GM21528 (cell line): ENCODE measurements around the gene AKR7A2.
"Not testable (repeated sequence)": the region's sequence is repeated elsewhere in the genome, so short reads cannot be mapped to it uniquely, and the experiment has no call there.

Source experiments
- ATAC-seq: cut with Tn5 transposase; IDR thresholded peaks from one replicate; pipeline ENCODE4 v1.9.1; 2021; ENCODE audit warnings: mild to moderate bottlenecking, moderate library complexity; ENCODE audit not compliant: unreplicated experiment, low FRiP score

Gene AKR7A2

GRCh38 chr1:19308509-19308907 is 3.4 kb downstream of the AKR7A2 start:
- no peak for ATAC-seq

DNA sequence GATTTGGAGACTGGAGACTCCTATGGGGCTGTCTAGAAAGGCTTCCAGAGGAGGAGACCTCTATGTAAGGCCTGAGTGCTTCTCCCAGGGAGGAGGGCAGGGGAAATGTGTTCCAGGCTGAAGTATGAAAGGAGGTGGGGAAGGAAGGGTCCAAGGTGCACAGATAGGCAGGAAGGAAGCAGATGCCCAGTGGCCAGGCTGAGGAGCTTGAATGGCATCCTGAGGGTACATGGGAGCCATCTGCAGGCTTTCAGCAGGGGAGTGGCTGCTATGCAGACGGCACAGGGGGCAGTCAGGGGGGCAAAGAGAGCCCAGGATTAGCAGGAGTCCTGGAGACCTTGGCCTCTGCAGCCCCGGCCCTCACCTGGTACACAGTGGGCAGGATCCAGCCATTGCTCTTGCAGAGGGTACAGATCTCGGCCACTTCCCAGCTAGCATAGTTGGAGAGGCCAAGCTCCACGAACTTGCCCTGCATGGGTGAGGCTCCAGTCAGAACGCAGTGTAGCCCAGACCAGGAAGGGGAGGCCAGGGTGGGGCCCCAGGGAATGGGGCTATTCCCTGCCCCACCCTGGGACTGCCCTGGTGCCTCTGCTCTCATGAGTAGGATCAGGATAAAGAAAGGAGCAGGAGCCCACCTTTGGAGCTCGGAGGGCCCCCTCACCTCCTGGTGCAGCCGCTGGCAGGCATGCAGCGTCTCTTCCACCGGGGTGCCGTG is 4.0 kb downstream of the AKR7A2 start:
- no peak for ATAC-seq

DNA sequence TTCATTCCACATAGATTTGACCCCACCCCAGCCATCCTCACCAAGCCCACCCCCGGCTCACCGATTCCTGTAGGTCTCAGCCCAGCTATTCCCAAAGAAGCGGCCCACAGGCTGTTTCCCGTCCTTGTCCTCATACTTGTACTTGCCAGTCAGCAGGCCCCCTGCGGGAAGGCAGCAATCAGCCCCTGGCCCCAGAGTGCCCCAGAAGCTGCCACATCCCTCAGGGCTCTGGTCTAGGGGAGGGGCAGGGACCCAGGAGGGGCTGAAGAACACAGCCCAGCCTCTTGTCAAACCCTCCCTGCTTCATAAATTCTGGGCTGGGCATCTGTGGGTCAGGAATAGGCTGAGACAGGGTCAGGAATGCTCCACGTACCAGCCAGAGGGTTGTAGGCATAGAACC is 5.0 kb downstream of the AKR7A2 start:
- ATAC-seq = no peak

DNA sequence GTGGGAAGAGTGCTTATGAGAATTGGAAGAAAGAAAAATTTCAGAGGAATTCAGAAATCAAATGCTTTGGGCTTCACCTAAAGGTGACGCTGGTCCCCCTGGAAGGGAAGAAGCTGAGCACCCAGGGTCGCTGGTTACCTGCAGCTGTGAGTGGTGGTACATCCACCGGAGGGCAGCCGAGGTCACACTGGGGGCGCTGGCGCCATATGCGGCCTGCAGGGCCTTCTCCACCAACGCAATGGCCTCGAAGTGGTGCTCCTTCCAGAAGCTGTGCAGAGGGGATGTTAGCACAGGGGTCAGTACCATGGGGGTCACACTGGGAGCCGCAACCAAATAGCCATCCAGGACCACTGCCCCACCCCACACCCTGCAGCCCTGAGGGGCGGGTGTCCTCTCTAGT is 6.1 kb downstream of the AKR7A2 start:
- ATAC-seq = no peak

DNA sequence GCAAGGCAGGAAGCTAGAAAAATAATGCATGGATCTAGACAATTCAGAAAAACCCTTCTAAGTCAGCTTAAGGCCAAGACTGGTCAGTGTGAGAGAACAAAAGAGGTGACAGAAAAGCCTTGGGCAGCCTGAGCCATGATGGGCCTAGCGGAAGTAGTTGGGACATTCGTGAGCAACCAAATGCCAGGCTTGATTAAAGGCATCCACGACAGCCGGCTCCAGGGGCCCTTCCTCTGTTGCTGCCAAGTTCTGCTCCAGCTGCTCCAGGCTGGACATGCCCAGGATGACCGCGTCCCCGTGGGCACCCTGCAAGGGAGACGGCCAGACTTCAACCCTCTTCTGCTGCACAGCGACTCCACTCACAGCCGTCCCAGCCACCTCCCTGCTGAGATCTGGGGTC is 7.9 kb downstream of the AKR7A2 start:
- ATAC-seq = not testable (repeated sequence)

GRCh38 chr1:19300211-19300610 is 11.7 kb downstream of the AKR7A2 start:
- ATAC-seq = no peak

DNA sequence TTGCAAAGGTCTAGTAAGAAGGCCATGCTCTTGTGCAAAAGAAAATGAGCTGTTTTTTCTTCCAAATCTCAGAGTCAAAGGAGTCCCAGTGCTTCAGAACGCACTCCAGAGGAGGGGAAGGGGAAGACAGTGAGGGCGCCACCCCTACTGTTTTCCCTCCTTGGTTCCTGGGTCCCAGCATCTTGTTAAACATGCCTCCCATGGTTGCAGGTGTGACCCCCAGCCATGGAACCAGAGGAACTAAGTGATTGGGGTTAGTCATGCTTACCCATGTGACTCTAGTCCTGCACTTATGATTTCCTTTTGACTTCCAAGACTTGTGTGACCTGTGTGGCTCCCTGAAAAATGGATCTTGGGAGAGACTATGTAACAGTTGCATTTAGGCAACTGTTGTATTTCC is 17.3 kb downstream of the AKR7A2 start:
- ATAC-seq = no peak

- no peak for ATAC-seq
Observed at GRCh38 chr1:19289244-19289643, 22.7 kb downstream of the AKR7A2 start.

GRCh38 chr1:19288324-19289241 is 23.4 kb downstream of the AKR7A2 start, which contains the start of gene AKR7A3:
AKR7A3 (minus strand) TSS chr1:19288770; CDS start chr1:19288709, 61 bp downstream.
- ATAC-seq = not testable (repeated sequence)

DNA sequence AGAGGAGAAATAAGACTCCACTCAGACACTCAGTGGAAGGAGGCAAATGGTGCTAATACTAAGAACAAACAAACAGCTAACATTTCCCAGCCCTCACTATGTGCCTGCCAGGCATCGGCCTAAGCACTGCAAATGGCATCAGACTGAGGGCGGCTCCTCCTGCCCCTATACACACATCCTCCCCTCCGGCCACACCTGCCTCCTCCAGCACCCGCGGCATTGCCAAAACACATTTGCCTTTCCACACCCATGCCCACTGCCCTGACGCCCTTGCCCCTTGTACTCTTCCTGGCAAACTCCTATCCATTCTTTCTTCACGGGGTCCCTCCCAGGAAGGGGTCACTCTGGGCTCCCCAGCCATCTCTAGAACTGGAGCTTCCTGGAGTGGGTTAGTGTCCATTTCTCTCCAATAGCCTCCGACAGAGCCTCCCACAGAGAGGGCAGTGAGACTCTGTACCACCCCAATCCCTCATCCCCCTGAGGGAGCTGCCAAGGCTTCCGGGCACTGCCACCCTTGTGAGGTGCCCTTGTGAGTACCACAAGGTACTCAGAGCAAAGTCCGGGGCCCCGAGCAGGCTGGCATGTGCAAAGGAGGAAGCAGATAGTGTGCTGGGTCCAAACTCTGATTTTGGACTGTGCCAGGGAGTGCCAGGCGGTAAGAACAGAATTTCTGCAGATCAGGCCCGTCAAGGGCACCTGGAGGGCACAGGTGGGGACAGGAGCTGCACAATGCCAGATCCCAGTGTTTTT is 24.3 kb downstream of the AKR7A2 start:
- no peak for ATAC-seq

GRCh38 chr1:19285807-19286206 is 26.1 kb downstream of the AKR7A2 start:
- ATAC-seq = not testable (repeated sequence)

DNA sequence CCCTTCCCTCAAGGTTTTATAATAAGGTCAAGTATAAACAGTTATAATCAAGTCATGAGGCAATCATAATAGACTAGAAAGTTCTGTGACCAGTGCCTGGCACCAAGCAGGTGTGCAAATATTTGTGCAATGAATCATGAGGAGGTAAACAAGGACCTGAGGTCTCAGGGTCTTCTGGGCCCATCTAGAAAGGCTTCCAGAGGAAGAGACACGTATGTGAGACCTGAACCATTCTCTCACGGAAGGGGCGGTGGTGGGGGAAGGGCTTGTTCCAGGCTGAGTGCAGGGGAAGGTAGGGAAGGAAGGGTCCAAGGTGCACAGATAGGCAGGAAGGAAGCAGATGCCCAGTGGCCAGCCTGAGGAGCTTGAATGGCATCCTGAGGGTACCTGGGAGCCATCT is 26.6 kb downstream of the AKR7A2 start:
- ATAC-seq = not testable (repeated sequence)

DNA sequence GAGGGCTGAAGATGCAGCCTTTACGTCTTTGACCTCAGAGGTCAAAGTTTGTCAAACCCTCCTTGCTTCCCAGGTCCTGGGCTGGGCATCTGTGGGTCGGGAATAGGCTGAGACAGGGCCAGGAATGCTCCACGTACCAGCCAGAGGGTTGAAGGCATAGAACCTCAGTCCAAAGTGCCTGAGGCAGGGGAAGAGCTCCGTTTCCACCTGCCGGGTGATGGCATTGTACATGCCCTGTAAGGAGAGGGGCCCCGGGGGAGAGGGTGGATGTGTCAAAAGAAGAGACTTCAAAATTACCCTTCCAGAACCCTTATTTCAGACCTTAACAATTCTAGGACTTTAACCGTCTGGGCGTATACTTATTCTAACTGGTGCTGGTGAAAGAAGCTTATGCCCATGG is 27.1 kb downstream of the AKR7A2 start:
- ATAC-seq = no peak

DNA sequence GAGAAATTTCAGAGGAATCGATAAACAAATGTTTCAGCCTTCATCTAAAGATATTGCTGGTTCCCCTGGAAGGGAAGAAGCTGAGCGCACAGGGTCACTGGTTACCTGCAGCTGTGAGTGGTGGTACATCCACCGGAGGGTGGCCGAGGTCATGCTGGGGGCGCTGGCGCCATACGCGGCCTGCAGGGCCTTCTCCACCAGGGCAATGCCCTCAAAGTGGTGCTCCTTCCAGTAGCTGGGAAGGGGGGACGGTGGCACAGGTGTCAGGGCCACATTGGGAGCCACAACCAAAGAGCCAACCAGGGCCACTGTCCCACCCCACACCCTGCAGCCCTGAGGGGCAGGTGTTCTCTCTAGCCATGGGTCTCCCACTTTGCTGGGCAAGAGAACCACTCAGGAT is 28.1 kb downstream of the AKR7A2 start:
- ATAC-seq = no peak

- ATAC-seq = no peak
Observed at GRCh38 chr1:19274636-19275035, 37.3 kb downstream of the AKR7A2 start.

GRCh38 chr1:19273844-19274531 is 38.0 kb downstream of the AKR7A2 start:
- ATAC-seq = not testable (repeated sequence)

- ATAC-seq = no peak
Observed at GRCh38 chr1:19273106-19273843, 38.7 kb downstream of the AKR7A2 start.

- ATAC-seq = no peak
Observed at GRCh38 chr1:19272064-19272463, 39.9 kb downstream of the AKR7A2 start.

GRCh38 chr1:19270343-19270730 is 41.6 kb downstream of the AKR7A2 start:
- not testable (repeated sequence) for ATAC-seq
